GM23248 (cell line): ENCODE measurements around the gene ZNF10. TPM values are rescaled to one million over a fixed set of nuclear protein-coding genes. Genes with fewer than 3 reads are reported as not detected.

Source experiments
- DNase-seq: peaks from one replicate; pipeline ENCODE4 v3.0.0-alpha.2; 2015
- H2AFZ ChIP-seq: fragments of 200-600 bp; sonication (generic); 2 replicates; pipeline ENCODE4 v1.6.1; 2016; ENCODE audit warnings: antibody characterized with exemption
- H3F3A ChIP-seq: fragments of 200-600 bp; sonication (generic); 2 replicates; pipeline ENCODE4 v1.6.1; 2016; ENCODE audit warnings: mild to moderate bottlenecking, antibody characterized with exemption, mixed run types; ENCODE audit not compliant: insufficient read depth
- H3K27ac ChIP-seq: fragments of 200-600 bp; sonication (generic); 2 replicates; pipeline ENCODE4 v1.5.1; 2016; ENCODE audit warnings: mild to moderate bottlenecking
- H3K27me3 ChIP-seq: fragments of 200-600 bp; sonication (generic); replicated peaks from 2 replicates; pipeline ENCODE4 v1.6.1; 2016; ENCODE audit warnings: mild to moderate bottlenecking; ENCODE audit not compliant: insufficient read depth
- H3K36me3 ChIP-seq: fragments of 200-600 bp; sonication (generic); 2 replicates; pipeline ENCODE4 v1.6.1; 2016; ENCODE audit warnings: low read depth, mild to moderate bottlenecking
- H3K4me1 ChIP-seq: fragments of 200-600 bp; sonication (generic); 2 replicates; pipeline ENCODE4 v1.6.1; 2016; ENCODE audit warnings: mild to moderate bottlenecking; ENCODE audit not compliant: insufficient read depth
- H3K4me2 ChIP-seq: fragments of 200-600 bp; sonication (generic); one replicate; pipeline ENCODE4 v1.6.1; 2016; ENCODE audit warnings: mild to moderate bottlenecking; ENCODE audit not compliant: unreplicated experiment
- H3K4me3 ChIP-seq: fragments of 200-600 bp; sonication (generic); 2 replicates; pipeline ENCODE4 v1.5.1; 2016; ENCODE audit warnings: mild to moderate bottlenecking
- H3K79me2 ChIP-seq: fragments of 200-600 bp; sonication (generic); 2 replicates; pipeline ENCODE4 v1.6.1; 2016; ENCODE audit warnings: mild to moderate bottlenecking; ENCODE audit not compliant: insufficient read depth
- H3K9ac ChIP-seq: fragments of 200-600 bp; sonication (generic); 2 replicates; pipeline ENCODE4 v1.6.1; 2016; ENCODE audit warnings: mild to moderate bottlenecking
- H3K9me2 ChIP-seq: fragments of 200-600 bp; sonication (generic); 2 replicates; pipeline ENCODE4 v1.6.1; 2016; ENCODE audit warnings: mixed run types, mild to moderate bottlenecking, moderate library complexity; ENCODE audit not compliant: insufficient read depth
- H3K9me3 ChIP-seq: fragments of 200-600 bp; sonication (generic); one replicate; pipeline ENCODE4 v1.6.1; 2017; ENCODE audit warnings: low read depth
- H4K20me1 ChIP-seq: fragments of 200-600 bp; sonication (generic); 2 replicates; pipeline ENCODE4 v1.6.0; 2016; ENCODE audit not compliant: insufficient read depth
- EZH2 ChIP-seq: fragments of 200-600 bp; sonication (generic); IDR thresholded peaks from 2 replicates; pipeline ENCODE4 v1.6.1; 2018; ENCODE audit warnings: antibody characterized with exemption, mild to moderate bottlenecking; ENCODE audit not compliant: insufficient read depth, poor library complexity, severe bottlenecking
- EZH2phosphoT487 ChIP-seq: fragments of 200-600 bp; sonication (generic); IDR thresholded peaks from 2 replicates; pipeline ENCODE4 v1.6.1; 2018; ENCODE audit warnings: antibody characterized with exemption, moderate library complexity, mild to moderate bottlenecking, low read depth; ENCODE audit not compliant: insufficient read depth
- WGBS, 2 experiments: methylation state at CpG; one replicate each; pipeline ENCODE4 v1.1.6; 2015 to 2017; ENCODE audit warnings: low lambda C conversion rate in 2 of 2, low coverage in 1 of 2; ENCODE audit errors: missing lambda C conversion rate in 2 of 2; 5-methylcytosine and 5-hydroxymethylcytosine counted together
- in situ Hi-C: fragments of 300-500 bp; cut with MboI; formaldehyde crosslinking; loops from 2 replicates; pipeline ENCODE4 v1.15.0; 2020
- polyA plus RNA-seq: library from polyadenylated mRNA; unstranded; fragments of >200 nt; fragmentation: Nextera tagmentation; extraction: Ambion mirVana; gene quantifications from 2 replicates; pipeline ENCODE4 v1.2.1, GENCODE V29; 2016
- total RNA-seq: library from RNA; depleted of rRNA; stranded (reverse); fragments of >200 nt; shearing (Covaris generic); gene quantifications from 2 replicates; pipeline ENCODE4 v1.2.3, GENCODE V29; 2014

The ZNF10 gene
- total and polyA plus RNA-seq, 2 experiments from 2014 or later, result 3.6 to 5.9 TPM

GRCh38 chr12:133145981-133146380 is 15.6 kb downstream of the ZNF10 start:
- H3K79me2 ChIP-seq, result no peaks in the 10 kb centered on the region
- DNase-seq, result no peak
- in situ Hi-C loops, result no loop called here
- 70 to 73% methylated on average over 2 of the region's 2 CpGs for WGBS, 2 experiments
- no peaks in the 10 kb centered on the region for H3K9me3 ChIP-seq
- H3K9me2 ChIP-seq, result no peaks in the 10 kb centered on the region
- H3K4me2 ChIP-seq, result no peak overlapping the region
- no peak overlapping the region for H3K9ac ChIP-seq
- no peaks in the 10 kb centered on the region for H3F3A ChIP-seq
- no peaks in the 10 kb centered on the region for H3K27me3 ChIP-seq
- H3K4me1 ChIP-seq, result no peaks in the 10 kb centered on the region
- peaks cover 34% of the 10 kb centered on the region; the same call in 1 of the 2 replicates for H3K36me3 ChIP-seq
- H3K4me3 ChIP-seq, result no peak overlapping the region
- no peaks in the 10 kb centered on the region for H4K20me1 ChIP-seq
- TF ChIP-seq EZH2 (no peak), EZH2phosphoT487 (no peak)
- no peak overlapping the region for H2AFZ ChIP-seq
- H3K27ac ChIP-seq, result no peak overlapping the region

- Histone ChIP-seq H3K9ac (no peak overlapping the region), H3K4me1 (no peaks in the 10 kb centered on the region), H3K4me3 (no peak overlapping the region), H3F3A (no peaks in the 10 kb centered on the region), H4K20me1 (no peaks in the 10 kb centered on the region), H3K36me3 (peaks cover 55% of the 10 kb centered on the region), H3K27ac (no peak overlapping the region), H2AFZ (no peak overlapping the region), H3K27me3 (no peaks in the 10 kb centered on the region), H3K9me2 (no peaks in the 10 kb centered on the region), H3K4me2 (no peak overlapping the region), H3K9me3 (no peaks in the 10 kb centered on the region), H3K79me2 (no peaks in the 10 kb centered on the region)
- peak; percentile 2 for DNase-seq
- in situ Hi-C loops, result no loop called here
- 70 to 79% methylated on average over 2 of the region's 2 CpGs for WGBS, 2 experiments
- no peak for TF ChIP-seq EZH2
- no peak for TF ChIP-seq EZH2phosphoT487
Measured at GRCh38 chr12:133156125-133156690, 25.8 kb downstream of the ZNF10 start.

GRCh38 chr12:133165776-133166175 is 35.3 kb downstream of the ZNF10 start:
- no peaks in the 10 kb centered on the region for H3F3A ChIP-seq
- in situ Hi-C loops, result no loop called here
- H4K20me1 ChIP-seq, result no peaks in the 10 kb centered on the region
- no peaks in the 10 kb centered on the region for H3K9me2 ChIP-seq
- no peak overlapping the region for H3K4me3 ChIP-seq
- no peaks in the 10 kb centered on the region for H3K9me3 ChIP-seq
- H3K79me2 ChIP-seq, result no peaks in the 10 kb centered on the region
- H3K9ac ChIP-seq, result no peak overlapping the region
- no peak overlapping the region for H3K27ac ChIP-seq
- no peak overlapping the region for H2AFZ ChIP-seq
- H3K4me1 ChIP-seq, result no peaks in the 10 kb centered on the region
- DNase-seq, result no peak
- no peaks in the 10 kb centered on the region for H3K27me3 ChIP-seq
- no peak for TF ChIP-seq EZH2phosphoT487
- no peak for TF ChIP-seq EZH2
- no peak overlapping the region for H3K4me2 ChIP-seq
- H3K36me3 ChIP-seq, result no peaks in the 10 kb centered on the region
- WGBS, 2 experiments, result 39 to 40% methylated on average over 3 of the region's 3 CpGs

- H3K9me2 ChIP-seq, result no peaks in the 10 kb centered on the region
- H3K4me3 ChIP-seq, result no peak overlapping the region
- H3K27me3 ChIP-seq, result no peaks in the 10 kb centered on the region
- peaks cover 3% of the 10 kb centered on the region for H3K9me3 ChIP-seq
- H3K4me1 ChIP-seq, result no peaks in the 10 kb centered on the region
- H3K9ac ChIP-seq, result no peak overlapping the region
- H3K4me2 ChIP-seq, result no peak overlapping the region
- no peak overlapping the region for H2AFZ ChIP-seq
- H3K27ac ChIP-seq, result no peak overlapping the region
- H3K36me3 ChIP-seq, result no peaks in the 10 kb centered on the region
- in situ Hi-C loops, result no loop called here
- no peaks in the 10 kb centered on the region for H4K20me1 ChIP-seq
- 31 to 42% methylated on average over 1 of the region's 1 CpG for WGBS, 2 experiments
- DNase-seq, result no peak
- TF ChIP-seq EZH2, result no peak
- no peak for TF ChIP-seq EZH2phosphoT487
- H3K79me2 ChIP-seq, result no peaks in the 10 kb centered on the region
- no peaks in the 10 kb centered on the region for H3F3A ChIP-seq
Measured at GRCh38 chr12:133172491-133172890, 42.1 kb downstream of the ZNF10 start.

- H3K36me3 ChIP-seq, result no peaks in the 10 kb centered on the region
- no peak overlapping the region for H3K27ac ChIP-seq
- no peaks in the 10 kb centered on the region for H3F3A ChIP-seq
- TF ChIP-seq EZH2, result no peak
- TF ChIP-seq EZH2phosphoT487, result no peak
- no peaks in the 10 kb centered on the region for H4K20me1 ChIP-seq
- H3K79me2 ChIP-seq, result no peaks in the 10 kb centered on the region
- no peak overlapping the region for H2AFZ ChIP-seq
- H3K9ac ChIP-seq, result no peak overlapping the region
- WGBS, 2 experiments, result 27 to 42% methylated on average over 1 of the region's 1 CpG
- H3K4me2 ChIP-seq, result no peak overlapping the region
- H3K4me1 ChIP-seq, result no peaks in the 10 kb centered on the region
- H3K9me2 ChIP-seq, result no peaks in the 10 kb centered on the region
- no peak overlapping the region for H3K4me3 ChIP-seq
- H3K27me3 ChIP-seq, result no peaks in the 10 kb centered on the region
- in situ Hi-C loops, result no loop called here
- peaks cover 3% of the 10 kb centered on the region for H3K9me3 ChIP-seq
- DNase-seq, result no peak
Measured at GRCh38 chr12:133174901-133175300, 44.5 kb downstream of the ZNF10 start.
